GM12878 (cell line): ENCODE data around the gene PSMF1. TPM values are rescaled to one million over a fixed set of nuclear protein-coding genes. Genes with fewer than 3 reads are reported as not detected.

Experiments
- ATAC-seq: fragments of 200-7000 bp; cut with Tn5 transposase; 3 replicates; pipeline ENCODE4 v1.9.1; 2020; ENCODE audit warnings: mild to moderate bottlenecking, moderate library complexity
- BruUV-seq: library from RNA; stranded (reverse); fragments of 400-500 nt; replicated peaks from 2 replicates; lab custom pipeline; 2021; lab: Mats Ljungman, UMichigan
- CTCF ChIA-PET: fragments of 300-600 bp; sonication (Branson Sonifier 250); formaldehyde crosslinking; extraction: SDS; loops from one replicate; lab custom pipeline; 2021; ENCODE audit warnings: inconsistent platforms; lab: Yijun Ruan, JAX
- POLR2A ChIA-PET: fragments of 350-600 bp; formaldehyde crosslinking; extraction: SDS; loops from one replicate; lab custom pipeline; 2021; ENCODE audit warnings: inconsistent platforms; lab: Charles Lee
- RAD21 ChIA-PET: fragments of 300-600 bp; sonication (Branson Sonifier 250); formaldehyde crosslinking; loops from one replicate; lab custom pipeline; 2023; ENCODE audit warnings: antibody characterized with exemption; ENCODE audit not compliant: unreplicated experiment; lab: Charles Lee
- SMC1A ChIA-PET: fragments of 300-600 bp; sonication (Branson Sonifier 250); formaldehyde crosslinking; loops from one replicate; lab custom pipeline; 2023; ENCODE audit not compliant: unreplicated experiment, uncharacterized antibody; lab: Charles Lee
- DNase-seq: peaks from one replicate; pipeline ENCODE4 v3.0.0-alpha.2; 2011; ENCODE audit warnings: low read depth, low spot score
- FAIRE-seq: peaks from 3 replicates; lab custom pipeline; 2011; peaks lifted over from hg19 to GRCh38; lab: Jason Lieb, UNC
- H2AFZ ChIP-seq: 2 replicates; pipeline ENCODE4 v1.6.0; 2011; ENCODE audit warnings: low read depth, low read length, control low read depth; ENCODE audit not compliant: control insufficient read depth
- H3K27ac ChIP-seq: 2 replicates; pipeline ENCODE4 v1.5.1; 2011; ENCODE audit warnings: control low read depth; ENCODE audit not compliant: control insufficient read depth, insufficient read depth
- H3K27me3 ChIP-seq, 2 experiments: replicated peaks in 1 of 2; 2 replicates each; pipeline versions ENCODE4 v1.6.0 to v1.6.1; 2011; ENCODE audit warnings: low read length in 1 of 2; ENCODE audit not compliant: control insufficient read depth in 2 of 2, insufficient read depth in 2 of 2
- H3K36me3 ChIP-seq, 2 experiments: 2 replicates each; pipeline ENCODE4 v1.5.1; 2011; ENCODE audit warnings: low read length in 1 of 2; ENCODE audit not compliant: control insufficient read depth in 2 of 2, insufficient read depth in 2 of 2
- H3K4me1 ChIP-seq: 2 replicates; pipeline ENCODE4 v1.6.1; 2011; ENCODE audit warnings: mild to moderate bottlenecking, low read length, moderate library complexity, mixed read lengths; ENCODE audit not compliant: control insufficient read depth, insufficient read depth
- H3K4me2 ChIP-seq: 2 replicates; pipeline ENCODE4 v1.6.0; 2011; ENCODE audit warnings: control low read depth; ENCODE audit not compliant: control insufficient read depth, insufficient read depth
- H3K4me3 ChIP-seq: fragments of 200-600 bp; sonication (generic); 2 replicates; pipeline ENCODE4 v1.5.1; 2016
- H3K79me2 ChIP-seq: 2 replicates; pipeline ENCODE4 v1.6.0; 2011; ENCODE audit warnings: low read length; ENCODE audit not compliant: control insufficient read depth, insufficient read depth
- H3K9ac ChIP-seq: 2 replicates; pipeline ENCODE4 v1.8.0; 2011; ENCODE audit warnings: low read length, control low read depth, mixed read lengths; ENCODE audit not compliant: control insufficient read depth, insufficient read depth
- H3K9me3 ChIP-seq: replicated peaks from 3 replicates; pipeline ENCODE4 v1.5.1; 2011; ENCODE audit warnings: mild to moderate bottlenecking, low read length; ENCODE audit not compliant: control insufficient read depth, insufficient read depth
- H4K20me1 ChIP-seq: 2 replicates; pipeline ENCODE4 v1.6.0; 2011; ENCODE audit not compliant: control insufficient read depth, insufficient read depth
- CBX3 ChIP-seq: fragments of 200-600 bp; sonication (generic); IDR thresholded peaks from 2 replicates; pipeline ENCODE4 v1.6.1; 2016; ENCODE audit warnings: low read depth, borderline replicate concordance
- GATAD2B ChIP-seq: fragments of 450-650 bp; conservative IDR thresholded peaks from 2 replicates; pipeline ENCODE4 v1.6.1; 2017; ENCODE audit warnings: low read depth, mild to moderate bottlenecking, moderate library complexity
- HDGF ChIP-seq: fragments of 450-650 bp; IDR thresholded peaks from 2 replicates; pipeline ENCODE4 v1.6.1; 2016; ENCODE audit warnings: antibody characterized with exemption
- IKZF2 ChIP-seq, 2 experiments: fragments of 450-650 bp; IDR thresholded peaks; 2 replicates each; pipeline ENCODE4 v1.6.1; 2017; ENCODE audit warnings: mild to moderate bottlenecking in 2 of 2, moderate library complexity in 2 of 2
- MYB ChIP-seq: fragments of 150-350 bp; IDR thresholded peaks from 2 replicates; pipeline ENCODE4 v1.6.1; 2014; ENCODE audit warnings: mild to moderate bottlenecking, low read depth, low read length, borderline replicate concordance
- RAD51 ChIP-seq: fragments of 450-650 bp; IDR thresholded peaks from 2 replicates; pipeline ENCODE4 v1.6.1; 2016; ENCODE audit warnings: moderate library complexity, mild to moderate bottlenecking, inconsistent platforms
- RUNX3 ChIP-seq: IDR thresholded peaks from 2 replicates; pipeline ENCODE4 v1.6.1; 2012; ENCODE audit warnings: low read length, inconsistent platforms
- SRF ChIP-seq, 2 experiments: IDR thresholded peaks; 2 replicates each; pipeline ENCODE4 v1.6.1; 2011; ENCODE audit warnings: low read depth in 2 of 2, low read length in 2 of 2, mild to moderate bottlenecking in 1 of 2, moderate library complexity in 1 of 2
- ZNF622 ChIP-seq: fragments of 450-650 bp; IDR thresholded peaks from 2 replicates; pipeline ENCODE4 v1.6.1; 2017; ENCODE audit warnings: mild to moderate bottlenecking, inconsistent platforms
- WGBS: methylation state at CpG from one replicate; pipeline ENCODE4 v1.1.6; 2016; ENCODE audit warnings: low lambda C conversion rate; ENCODE audit not compliant: insufficient replicate concordance, insufficient coverage; ENCODE audit errors: missing lambda C conversion rate; 5-methylcytosine and 5-hydroxymethylcytosine counted together
- in situ Hi-C: fragments of 300-500 bp; cut with MboI; formaldehyde crosslinking; loops from 9 replicates; pipeline ENCODE4 v1.14.3; 2018; ENCODE audit warnings: mixed read lengths
- intact Hi-C: fragments of 100-400 bp; cut with micrococcal nuclease; formaldehyde crosslinking; loops from one replicate; pipeline ENCODE4 v1.14.2; 2022; ENCODE audit not compliant: unreplicated experiment
- polyA plus RNA-seq, 11 experiments: library from polyadenylated mRNA; depleted of rRNA in 4 of 11; unstranded in 6 of 11; stranded (reverse) in 5 of 11; fragments of >200 nt; fragmentation: Nextera tagmentation in 4 of 11; fragmentation: Illumina TruSeq in 1 of 11; extraction: Ambion mirVana in 4 of 11; extraction: Trizol in 1 of 11; gene quantifications; 1 replicate in 1 of 11; 2 replicates in 10 of 11; pipeline versions ENCODE4 v1.2.1 to v1.2.3, GENCODE V29; 2011 to 2016; ENCODE audit warnings: inconsistent platforms in 2 of 11, missing spikeins in 2 of 11, low read depth in 1 of 11
- total RNA-seq, 4 experiments: library from RNA; depleted of rRNA in 3 of 4; stranded (reverse); fragments of >200 nt in 3 of 4; fragmentation: Illumina TruSeq in 1 of 4; extraction: Trizol in 1 of 4; gene quantifications; 2 replicates each; pipeline versions ENCODE4 v1.2.1 to v1.2.3, GENCODE V29; 2013 to 2021
- TF ChIP-seq, protein P1 (sequence below): fragments of 450-650 bp; IDR thresholded peaks from 2 replicates; pipeline ENCODE4 v1.6.1; 2016; ENCODE audit warnings: mild to moderate bottlenecking
- TF ChIP-seq, protein P2 (sequence below): IDR thresholded peaks from 2 replicates; pipeline ENCODE4 v1.6.1; 2012; ENCODE audit warnings: low read length, inconsistent platforms

The PSMF1 gene
- total and polyA plus RNA-seq, 10 of the 15 experiments (the other 5 are each of a cell fraction or from before 2014, with no cell fraction given): 14.2 to 173 (median 40.6) TPM

DNA sequence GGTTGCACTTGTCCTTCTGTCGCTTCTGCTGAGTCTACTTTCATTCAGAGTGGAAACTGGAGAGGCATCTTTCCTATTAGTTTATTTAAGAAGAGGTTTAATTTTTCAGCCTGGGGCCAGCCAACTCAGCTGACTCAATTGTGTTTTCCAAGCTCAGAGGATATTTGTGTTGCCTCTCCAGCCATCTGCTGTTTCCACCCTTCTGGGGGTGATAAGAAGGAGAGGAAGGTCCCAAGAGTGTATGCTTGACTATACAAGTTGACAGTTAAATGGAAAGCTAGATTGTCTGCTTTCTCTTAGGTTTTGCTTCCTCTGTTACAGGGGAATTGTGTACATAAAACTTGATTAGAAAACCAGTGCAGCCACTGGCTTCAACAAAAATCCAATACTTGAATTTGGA lies 3.0 kb downstream of the PSMF1 start:
- ChIA-PET RAD21 (no interaction called here), CTCF (interaction anchor here (0.9 to 1.7 kb wide), 3 partner anchors 13 to 316 kb away, joined by 4 to 7 read pairs (median 4); no protein-coding TSS in a partner anchor), POLR2A (interaction anchor here (0.5 to 0.7 kb wide), 3 partner anchors 9 to 601 kb away, joined by 3 read pairs; no protein-coding TSS in a partner anchor), SMC1A (interaction anchor here (0.7 to 2.0 kb wide), 3 partner anchors 11 to 14 kb away, joined by 3 to 6 read pairs (median 4); no protein-coding TSS in a partner anchor)
- in situ Hi-C loops: no loop called here
- BruUV-seq: no TSS peak
- WGBS: 56% methylated on average over 1 of the region's 1 CpG
- Histone ChIP-seq H3K9me3 (no peaks in the 10 kb centered on the region), H3K9ac (no peak overlapping the region), H3K4me3 (peak overlapping the region; percentile 44; the same call in 1 of the 2 replicates), H3K4me2 (peak overlapping the region; percentile 97), H3K4me1 (peaks cover 18% of the 10 kb centered on the region), H3K79me2 (peaks cover 63% of the 10 kb centered on the region), H4K20me1 (no peaks in the 10 kb centered on the region), H2AFZ (no peak overlapping the region), H3K27ac (no peak overlapping the region), H3K36me3 (peaks cover 3 to 21% of the 10 kb centered on the region in 2 experiments), H3K27me3 (no peaks in the 10 kb centered on the region)
- TF ChIP-seq MYB: no peak
- intact Hi-C loops: no loop called here
- DNase-seq (no peak), ATAC-seq (no peak), FAIRE-seq (no peak)

DNA sequence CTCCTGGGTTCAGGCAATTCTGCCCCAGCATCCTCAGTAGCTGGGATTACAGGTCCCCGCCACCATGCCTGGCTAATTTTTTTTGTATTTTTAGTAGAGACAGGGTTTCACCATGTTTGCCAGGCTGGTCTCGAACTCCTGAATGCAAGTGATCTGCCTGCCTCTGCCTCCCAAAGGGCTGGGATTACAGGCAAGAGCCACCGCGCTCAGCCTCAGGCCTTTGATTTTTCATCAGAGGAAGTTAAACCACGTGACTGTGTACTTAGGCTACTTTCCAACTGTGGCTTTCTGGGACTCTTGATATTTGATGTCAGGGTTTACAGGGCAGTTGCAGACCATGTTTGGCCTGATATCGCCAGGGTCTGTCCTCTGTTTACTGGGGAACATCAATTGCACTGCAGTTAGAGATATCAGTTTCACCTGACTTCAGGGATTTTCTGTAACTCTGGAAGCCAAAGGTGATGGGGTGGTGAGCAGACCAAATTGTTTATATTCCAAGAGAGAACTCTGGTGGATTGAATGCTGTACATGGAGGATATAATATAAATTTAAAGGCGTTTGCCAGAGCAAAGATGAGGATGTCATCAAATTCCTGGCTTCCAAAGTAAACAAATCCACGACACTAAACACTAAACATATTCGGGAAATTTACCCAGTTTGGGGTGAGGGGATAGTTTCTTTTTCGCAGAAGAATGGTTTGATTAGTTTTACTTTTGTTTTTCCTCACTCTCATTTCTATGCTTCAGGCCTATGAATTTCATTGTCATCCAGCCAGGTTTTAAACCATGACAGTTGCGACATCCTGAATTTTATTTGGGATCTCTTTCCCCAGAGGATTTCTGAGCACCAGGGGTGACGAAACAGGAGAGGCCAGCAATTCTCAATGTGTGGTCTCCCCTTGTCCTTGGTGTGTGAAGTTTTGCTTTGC lies 4.2 kb downstream of the PSMF1 start:
- Histone ChIP-seq H3K79me2 (peaks cover 63% of the 10 kb centered on the region), H3K27ac (peak overlapping the region; percentile 44), H4K20me1 (no peaks in the 10 kb centered on the region), H3K4me2 (peak overlapping the region; percentile 97), H3K9me3 (no peaks in the 10 kb centered on the region), H3K27me3 (no peaks in the 10 kb centered on the region), H3K36me3 (peaks cover 9 to 21% of the 10 kb centered on the region in 2 experiments), H3K9ac (peak overlapping the region; percentile 26; the same call in 1 of the 2 replicates), H3K4me3 (peak overlapping the region; percentile 61), H2AFZ (no peak overlapping the region), H3K4me1 (peaks cover 18% of the 10 kb centered on the region)
- SMC1A ChIA-PET: no interaction called here
- CTCF ChIA-PET: no interaction called here
- WGBS: 38% methylated on average over 12 of the region's 12 CpGs
- ATAC-seq (peak; percentile 12; the same call in 1 of the 3 replicates), DNase-seq (no peak), FAIRE-seq (no peak)
- in situ Hi-C loops: no loop called here
- RAD21 ChIA-PET: no interaction called here
- POLR2A ChIA-PET: interaction anchor here (0.7 kb wide), 1 partner anchor 10 kb away, joined by 3 read pairs; no protein-coding TSS in a partner anchor
- BruUV-seq: no TSS peak
- intact Hi-C loops: no loop called here
- TF ChIP-seq, protein P1, sequence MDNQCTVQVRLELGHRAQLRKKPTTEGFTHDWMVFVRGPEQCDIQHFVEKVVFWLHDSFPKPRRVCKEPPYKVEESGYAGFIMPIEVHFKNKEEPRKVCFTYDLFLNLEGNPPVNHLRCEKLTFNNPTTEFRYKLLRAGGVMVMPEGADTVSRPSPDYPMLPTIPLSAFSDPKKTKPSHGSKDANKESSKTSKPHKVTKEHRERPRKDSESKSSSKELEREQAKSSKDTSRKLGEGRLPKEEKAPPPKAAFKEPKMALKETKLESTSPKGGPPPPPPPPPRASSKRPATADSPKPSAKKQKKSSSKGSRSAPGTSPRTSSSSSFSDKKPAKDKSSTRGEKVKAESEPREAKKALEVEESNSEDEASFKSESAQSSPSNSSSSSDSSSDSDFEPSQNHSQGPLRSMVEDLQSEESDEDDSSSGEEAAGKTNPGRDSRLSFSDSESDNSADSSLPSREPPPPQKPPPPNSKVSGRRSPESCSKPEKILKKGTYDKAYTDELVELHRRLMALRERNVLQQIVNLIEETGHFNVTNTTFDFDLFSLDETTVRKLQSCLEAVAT: peak; percentile 54; the same call in 1 of the 2 replicates
- TF ChIP-seq IKZF2 (IDR thresholded peaks at IDR 0.05): 0 out of 4 replicates have a peak, but pooled peaks of 1 of the 2 experiments have one; percentile 24
- no peak for TF ChIP-seq ZNF622
- peak; percentile 65; the same call in 1 of the 2 replicates for TF ChIP-seq HDGF
- TF ChIP-seq, protein P2, sequence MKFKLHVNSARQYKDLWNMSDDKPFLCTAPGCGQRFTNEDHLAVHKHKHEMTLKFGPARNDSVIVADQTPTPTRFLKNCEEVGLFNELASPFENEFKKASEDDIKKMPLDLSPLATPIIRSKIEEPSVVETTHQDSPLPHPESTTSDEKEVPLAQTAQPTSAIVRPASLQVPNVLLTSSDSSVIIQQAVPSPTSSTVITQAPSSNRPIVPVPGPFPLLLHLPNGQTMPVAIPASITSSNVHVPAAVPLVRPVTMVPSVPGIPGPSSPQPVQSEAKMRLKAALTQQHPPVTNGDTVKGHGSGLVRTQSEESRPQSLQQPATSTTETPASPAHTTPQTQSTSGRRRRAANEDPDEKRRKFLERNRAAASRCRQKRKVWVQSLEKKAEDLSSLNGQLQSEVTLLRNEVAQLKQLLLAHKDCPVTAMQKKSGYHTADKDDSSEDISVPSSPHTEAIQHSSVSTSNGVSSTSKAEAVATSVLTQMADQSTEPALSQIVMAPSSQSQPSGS: no peak
- TF ChIP-seq CBX3: no peak
- no peak for TF ChIP-seq GATAD2B
- peak; percentile 94 for TF ChIP-seq RAD51
- TF ChIP-seq SRF (IDR thresholded peaks at IDR 0.05; ENCODE audit: low read depth in 2 of 2, low read length in 2 of 2): peak in 1 of 2 experiments; percentile 35; a peak in 1 of 4 replicates
- TF ChIP-seq RUNX3: 0 out of 2 replicates have a peak, but pooled peaks have one; percentile 8
